Kidney glomerular epithelial cell (primary cell): ENCODE results near the gene ANGPTL3.

Experiments used
- DNase-seq: peaks from one replicate; lab custom pipeline; 2025; lab: John Stamatoyannopoulos, UW

Gene ANGPTL3

GRCh38 chr1:62628506-62628905, 31.2 kb downstream of the ANGPTL3 start:
- DNase-seq: no peak

- no peak for DNase-seq
These were observed 40.2 kb downstream of the ANGPTL3 start for GRCh38 chr1:62637392-62638105.

GRCh38 chr1:62643283-62643682, 46.0 kb downstream of the ANGPTL3 start:
- DNase-seq: no peak

GRCh38 chr1:62652387-62652786, 55.1 kb downstream of the ANGPTL3 start:
- DNase-seq: no peak

GRCh38 chr1:62654744-62655143, 57.4 kb downstream of the ANGPTL3 start:
- DNase-seq: no peak
